ENCODE measurements around the gene MEG3. TPM values are rescaled to one million over a fixed set of nuclear protein-coding genes. Genes with fewer than 3 reads are reported as not detected.

The MEG3 gene
- total RNA-seq, 2 experiments from 2014 or later: not detected

DNA sequence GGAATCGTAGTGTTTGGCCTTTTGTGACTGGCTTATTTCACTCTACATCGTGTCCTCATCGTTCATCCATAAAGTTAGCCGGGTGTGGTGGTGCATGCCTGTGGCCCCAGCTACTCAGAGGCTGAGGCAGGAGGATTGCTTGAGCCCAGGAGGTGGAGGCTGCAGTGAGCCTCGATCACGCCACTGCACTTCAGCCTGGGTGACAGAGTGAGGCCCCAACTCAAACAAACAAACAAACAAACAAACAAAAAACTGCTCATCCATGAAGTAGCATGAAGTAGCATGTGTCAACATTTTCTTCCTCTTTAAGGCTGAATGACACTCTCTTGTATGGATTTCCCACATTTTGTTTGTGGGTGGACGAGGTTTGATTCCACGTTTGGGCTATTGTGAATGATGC, 44.0 kb upstream of the MEG3 start:
- no peaks in the 10 kb centered on the region for H3K4me1 ChIP-seq (ENCODE audit: insufficient read depth, low read length, poor library complexity, severe bottlenecking)
- no peak for DNase-seq (ENCODE audit: low spot score)
- no TSS peak for BruUV-seq (replicated peaks)
- no peaks in the 10 kb centered on the region for H3K9me3 ChIP-seq (ENCODE audit: low read length)
- H3K36me3 ChIP-seq (ENCODE audit: insufficient read depth, low read length): no peaks in the 10 kb centered on the region
- ChIA-PET POLR2A (no interaction called here), CTCF (ENCODE audit: unreplicated experiment) (no interaction called here)
- TF ChIP-seq, protein P1, sequence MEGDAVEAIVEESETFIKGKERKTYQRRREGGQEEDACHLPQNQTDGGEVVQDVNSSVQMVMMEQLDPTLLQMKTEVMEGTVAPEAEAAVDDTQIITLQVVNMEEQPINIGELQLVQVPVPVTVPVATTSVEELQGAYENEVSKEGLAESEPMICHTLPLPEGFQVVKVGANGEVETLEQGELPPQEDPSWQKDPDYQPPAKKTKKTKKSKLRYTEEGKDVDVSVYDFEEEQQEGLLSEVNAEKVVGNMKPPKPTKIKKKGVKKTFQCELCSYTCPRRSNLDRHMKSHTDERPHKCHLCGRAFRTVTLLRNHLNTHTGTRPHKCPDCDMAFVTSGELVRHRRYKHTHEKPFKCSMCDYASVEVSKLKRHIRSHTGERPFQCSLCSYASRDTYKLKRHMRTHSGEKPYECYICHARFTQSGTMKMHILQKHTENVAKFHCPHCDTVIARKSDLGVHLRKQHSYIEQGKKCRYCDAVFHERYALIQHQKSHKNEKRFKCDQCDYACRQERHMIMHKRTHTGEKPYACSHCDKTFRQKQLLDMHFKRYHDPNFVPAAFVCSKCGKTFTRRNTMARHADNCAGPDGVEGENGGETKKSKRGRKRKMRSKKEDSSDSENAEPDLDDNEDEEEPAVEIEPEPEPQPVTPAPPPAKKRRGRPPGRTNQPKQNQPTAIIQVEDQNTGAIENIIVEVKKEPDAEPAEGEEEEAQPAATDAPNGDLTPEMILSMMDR (conservative IDR thresholded peaks at IDR 0.05; ENCODE audit: low read length): no peak
- TF ChIP-seq EZH2phosphoT487 (IDR thresholded peaks at IDR 0.05; ENCODE audit: borderline replicate concordance, low read depth, low read length): no peak
- no peak overlapping the region for H3K4me2 ChIP-seq (ENCODE audit: low read length)
- H4K20me1 ChIP-seq (ENCODE audit: insufficient read depth, low read length): no peaks in the 10 kb centered on the region
- H3K9me2 ChIP-seq (ENCODE audit: insufficient read depth, low read length): no peaks in the 10 kb centered on the region
- no peak overlapping the region for H3K27ac ChIP-seq (ENCODE audit: low read depth, low read length, poor library complexity, severe bottlenecking)
- no peaks in the 10 kb centered on the region for H3K79me2 ChIP-seq (ENCODE audit: insufficient read depth, low read depth, low read length)
- intact Hi-C loops (cut with micrococcal nuclease; ENCODE audit: unreplicated experiment): no loop called here
- no peak overlapping the region for H3K4me3 ChIP-seq (ENCODE audit: low read depth, low read length, poor library complexity, severe bottlenecking)
- H2AFZ ChIP-seq (ENCODE audit: low read length): no peak overlapping the region

DNA sequence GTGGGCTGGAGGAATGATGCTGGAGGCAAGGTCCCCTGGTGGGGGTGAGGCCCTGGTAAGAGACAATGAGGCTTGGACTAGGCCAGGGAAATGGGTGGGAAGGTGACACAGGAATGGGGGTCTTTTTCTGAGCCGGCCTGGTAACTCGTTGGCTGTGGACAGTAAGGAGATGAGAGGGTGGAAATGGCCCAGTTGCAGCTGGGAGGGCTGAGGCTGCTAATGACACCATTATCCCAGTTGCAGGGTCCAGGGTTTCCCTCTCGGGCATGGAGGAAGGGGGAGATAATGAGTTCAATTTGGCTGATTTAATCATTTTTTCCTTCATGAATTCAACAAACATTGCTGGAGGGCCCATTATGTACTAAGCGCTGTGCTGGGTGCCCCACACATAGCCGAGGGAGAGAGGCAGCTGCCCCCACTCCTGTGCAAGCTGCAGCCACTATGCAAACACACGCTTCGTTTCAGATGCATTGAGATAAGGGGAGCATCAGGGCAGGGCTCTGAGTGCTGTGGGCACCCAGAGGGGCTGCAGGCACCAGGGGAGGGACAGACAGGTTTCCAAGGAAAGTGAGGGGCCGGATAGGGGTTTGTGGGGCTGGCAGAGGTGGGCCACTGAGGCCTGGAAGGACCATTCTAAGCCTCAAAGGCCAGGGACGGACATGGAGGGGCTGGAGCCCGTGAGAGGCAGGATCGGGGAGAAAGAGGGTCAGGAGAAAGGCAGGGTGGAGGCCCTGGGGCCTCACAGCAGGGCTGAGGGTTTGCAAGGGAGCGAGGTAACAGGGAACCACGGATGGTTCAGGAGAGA, 43.2 kb upstream of the MEG3 start:
- ChIA-PET CTCF (ENCODE audit: unreplicated experiment) (no interaction called here), POLR2A (no interaction called here)
- H2AFZ ChIP-seq (ENCODE audit: low read length): no peak overlapping the region
- H3K4me3 ChIP-seq (ENCODE audit: low read depth, low read length, poor library complexity, severe bottlenecking): no peak overlapping the region
- H3K9me2 ChIP-seq (ENCODE audit: insufficient read depth, low read length): no peaks in the 10 kb centered on the region
- H3K4me2 ChIP-seq (ENCODE audit: low read length): no peak overlapping the region
- H4K20me1 ChIP-seq (ENCODE audit: insufficient read depth, low read length): no peaks in the 10 kb centered on the region
- no peak for DNase-seq (ENCODE audit: low spot score)
- H3K36me3 ChIP-seq (ENCODE audit: insufficient read depth, low read length): no peaks in the 10 kb centered on the region
- H3K9me3 ChIP-seq (ENCODE audit: low read length): no peaks in the 10 kb centered on the region
- no peak overlapping the region for H3K27ac ChIP-seq (ENCODE audit: low read depth, low read length, poor library complexity, severe bottlenecking)
- intact Hi-C loops (cut with micrococcal nuclease; ENCODE audit: unreplicated experiment): no loop called here
- no peaks in the 10 kb centered on the region for H3K4me1 ChIP-seq (ENCODE audit: insufficient read depth, low read length, poor library complexity, severe bottlenecking)
- H3K79me2 ChIP-seq (ENCODE audit: insufficient read depth, low read depth, low read length): no peaks in the 10 kb centered on the region
- TF ChIP-seq, protein P1 (conservative IDR thresholded peaks at IDR 0.05; ENCODE audit: low read length): no peak
- no peak for TF ChIP-seq EZH2phosphoT487 (IDR thresholded peaks at IDR 0.05; ENCODE audit: borderline replicate concordance, low read depth, low read length)
- no TSS peak for BruUV-seq (replicated peaks)

DNA sequence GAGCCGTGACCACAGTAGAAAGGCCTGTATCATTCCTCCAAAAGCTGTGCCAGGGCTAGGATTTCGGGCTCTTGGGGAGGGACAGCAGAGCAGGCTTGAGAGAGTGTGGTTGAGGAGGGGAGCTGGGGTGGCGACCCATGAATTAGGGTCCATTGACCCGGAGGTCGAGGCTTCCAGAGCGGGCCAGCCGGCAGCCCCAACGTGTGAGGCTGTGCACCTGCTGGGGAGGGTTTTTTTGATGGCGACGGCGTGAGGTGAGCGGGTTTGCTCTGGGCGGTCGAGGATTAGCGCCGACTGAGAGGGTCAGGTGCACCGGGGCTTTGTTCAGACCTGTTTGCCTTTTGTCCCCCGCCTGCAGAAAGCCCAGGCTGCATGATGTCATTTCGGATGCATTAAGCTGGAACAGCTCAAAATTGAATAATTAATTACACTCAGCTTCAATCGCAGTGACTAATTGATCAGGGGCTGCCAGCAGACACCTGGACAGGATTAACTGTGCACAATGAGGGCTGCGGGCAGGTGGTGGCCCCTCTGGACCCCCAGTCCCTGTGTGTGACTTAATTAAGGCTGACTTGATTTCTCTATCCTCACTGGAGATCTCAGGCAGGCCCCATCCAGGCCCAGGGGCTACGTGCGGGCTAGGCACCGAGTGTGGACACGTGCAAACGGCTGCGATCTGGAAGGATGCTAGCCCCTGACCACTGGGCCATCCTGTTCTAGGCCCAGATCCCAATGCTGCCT, 42.1 kb upstream of the MEG3 start:
- no peaks in the 10 kb centered on the region for H3K36me3 ChIP-seq (ENCODE audit: insufficient read depth, low read length)
- no peaks in the 10 kb centered on the region for H3K9me2 ChIP-seq (ENCODE audit: insufficient read depth, low read length)
- CTCF ChIA-PET (ENCODE audit: unreplicated experiment): no interaction called here
- no peak for DNase-seq (ENCODE audit: low spot score)
- H2AFZ ChIP-seq (ENCODE audit: low read length): no peak overlapping the region
- no peak for TF ChIP-seq EZH2phosphoT487 (IDR thresholded peaks at IDR 0.05; ENCODE audit: borderline replicate concordance, low read depth, low read length)
- TF ChIP-seq, protein P1 (conservative IDR thresholded peaks at IDR 0.05; ENCODE audit: low read length): no peak
- POLR2A ChIA-PET: interaction anchor here (0.5 kb wide), 1 partner anchor 78 kb away, joined by 5 read pairs; no protein-coding TSS in a partner anchor
- no peaks in the 10 kb centered on the region for H3K79me2 ChIP-seq (ENCODE audit: insufficient read depth, low read depth, low read length)
- no peak overlapping the region for H3K4me2 ChIP-seq (ENCODE audit: low read length)
- intact Hi-C loops (cut with micrococcal nuclease; ENCODE audit: unreplicated experiment): no loop called here
- H3K4me1 ChIP-seq (ENCODE audit: insufficient read depth, low read length, poor library complexity, severe bottlenecking): no peaks in the 10 kb centered on the region
- no peaks in the 10 kb centered on the region for H3K9me3 ChIP-seq (ENCODE audit: low read length)
- H3K4me3 ChIP-seq (ENCODE audit: low read depth, low read length, poor library complexity, severe bottlenecking): no peak overlapping the region
- H3K27ac ChIP-seq (ENCODE audit: low read depth, low read length, poor library complexity, severe bottlenecking): no peak overlapping the region
- BruUV-seq (replicated peaks): no TSS peak
- no peaks in the 10 kb centered on the region for H4K20me1 ChIP-seq (ENCODE audit: insufficient read depth, low read length)

All from OCI-LY7 (cell line).